NCI-H187 (cell line): ENCODE data around the gene CACNA2D4.

Experiments used
- DNase-seq, 2 experiments: peaks; one replicate each; lab custom pipeline; 2025; lab: John Stamatoyannopoulos, UW

CACNA2D4 gene

GRCh38 chr12:1815814-1816729, 102.4 kb downstream of the CACNA2D4 start:
- no peak for DNase-seq

- DNase-seq = no peak
Measured at GRCh38 chr12:1815108-1815507, 103.3 kb downstream of the CACNA2D4 start.

GRCh38 chr12:1814266-1814665, 104.2 kb downstream of the CACNA2D4 start:
- no peak for DNase-seq

GRCh38 chr12:1812650-1813302, 105.7 kb downstream of the CACNA2D4 start:
- DNase-seq = no peak

GRCh38 chr12:1811948-1812291, 106.5 kb downstream of the CACNA2D4 start:
- no peak for DNase-seq

- no peak for DNase-seq
Measured at GRCh38 chr12:1811281-1811947, 107.0 kb downstream of the CACNA2D4 start.

GRCh38 chr12:1810931-1811280, 107.5 kb downstream of the CACNA2D4 start:
- DNase-seq = no peak

- no peak for DNase-seq
Measured at GRCh38 chr12:1810201-1810930, 108.1 kb downstream of the CACNA2D4 start.

GRCh38 chr12:1809591-1810190, 108.8 kb downstream of the CACNA2D4 start:
- DNase-seq = no peak

- DNase-seq = no peak
Measured at GRCh38 chr12:1808798-1809480, 109.5 kb downstream of the CACNA2D4 start.

- DNase-seq = no peak
Measured at GRCh38 chr12:1808036-1808797, 110.2 kb downstream of the CACNA2D4 start.

- DNase-seq = no peak
Measured at GRCh38 chr12:1807087-1807860, 111.2 kb downstream of the CACNA2D4 start.

GRCh38 chr12:1806301-1807086, 112.0 kb downstream of the CACNA2D4 start:
- DNase-seq = no peak

- DNase-seq = no peak
Measured at GRCh38 chr12:1805441-1806081, 112.9 kb downstream of the CACNA2D4 start.

- peak; percentile 30 to 71 for DNase-seq
Measured at GRCh38 chr12:1804545-1805332, 113.7 kb downstream of the CACNA2D4 start.

GRCh38 chr12:1803736-1804135, 114.7 kb downstream of the CACNA2D4 start:
- no peak for DNase-seq

- DNase-seq = no peak
Measured at GRCh38 chr12:1801303-1801975, 117.0 kb downstream of the CACNA2D4 start.
